Kidney (tissue), 14 donors: ENCODE results near the gene UPB1. TPM values are rescaled to one million over a fixed set of nuclear protein-coding genes. Genes with fewer than 3 reads are reported as not detected.
"Not testable (repeated sequence)": the region's sequence is repeated elsewhere in the genome, so short reads cannot be mapped to it uniquely, and the experiment has no call there.

Experiments
- DNase-seq, 5 donors: peaks; one replicate each; pipeline ENCODE4 v3.0.0-alpha.2; 2013 to 2020
- FAIRE-seq: peaks from 2 replicates; lab custom pipeline; 2012; peaks lifted over from hg19 to GRCh38; lab: Jason Lieb, UNC
- H3K27ac ChIP-seq, 2 donors: one replicate each; pipeline ENCODE4 v1.7.0; 2013; ENCODE audit warnings: low read depth in 2 of 2, low read length in 2 of 2, inconsistent platforms in 1 of 2
- H3K27me3 ChIP-seq: one replicate; pipeline ENCODE4 v1.7.1; 2013; ENCODE audit warnings: low read length, inconsistent platforms; ENCODE audit not compliant: control insufficient read depth, insufficient read depth
- H3K36me3 ChIP-seq, 3 donors: one replicate each; pipeline versions ENCODE4 v1.7.0 to v1.7.1; 2013; ENCODE audit warnings: low read length in 3 of 3, control low read depth in 1 of 3, inconsistent platforms in 1 of 3; ENCODE audit not compliant: insufficient read depth in 3 of 3, control insufficient read depth in 2 of 3
- H3K4me1 ChIP-seq, 3 donors: one replicate each; pipeline versions ENCODE4 v1.7.0 to v1.7.1; 2013; ENCODE audit warnings: low read length in 3 of 3, inconsistent platforms in 1 of 3, low read depth in 1 of 3; ENCODE audit not compliant: control insufficient read depth in 2 of 3, insufficient read depth in 2 of 3
- H3K4me3 ChIP-seq, 3 donors: one replicate each; pipeline versions ENCODE4 v1.7.0 to v1.8.1; 2013; ENCODE audit warnings: low read length in 3 of 3, control low read depth in 1 of 3, inconsistent platforms in 1 of 3
- H3K9ac ChIP-seq, 3 donors: one replicate each; pipeline versions ENCODE4 v1.7.0 to v1.7.1; 2013; ENCODE audit warnings: low read length in 3 of 3, control low read depth in 1 of 3, inconsistent platforms in 1 of 3
- H3K9me3 ChIP-seq, 3 donors: one replicate each; pipeline versions ENCODE4 v1.7.0 to v1.7.1; 2013; ENCODE audit warnings: low read length in 3 of 3, control low read depth in 1 of 3, inconsistent platforms in 1 of 3; ENCODE audit not compliant: control insufficient read depth in 2 of 3, insufficient read depth in 1 of 3
- CTCF ChIP-seq: IDR thresholded peaks from 3 replicates; pipeline ENCODE4 v1.5.1; 2012; ENCODE audit warnings: mild to moderate bottlenecking, moderate library complexity, borderline replicate concordance; ENCODE audit not compliant: insufficient read depth; ENCODE audit errors: extremely low read depth
- intact Hi-C: fragments of 100-400 bp; cut with DNase I; formaldehyde crosslinking; loops from one replicate; pipeline ENCODE4 v1.11.1; 2022
- polyA plus RNA-seq: library from polyadenylated mRNA; stranded (reverse); fragments of 350-450 nt; fragmentation: Illumina TruSeq; extraction: RNeasy Lipid Tissue Mini Kit (QIAGEN cat#74804); gene quantifications from one replicate; pipeline ENCODE4 v1.2.3, GENCODE V29; 2014; ENCODE audit warnings: low read depth, low replicate concordance; ENCODE audit not compliant: insufficient read depth
- total RNA-seq: library from RNA; stranded (reverse); fragmentation: NEBNext Ultra II Directional; extraction: Animal tissue kit (Norgen Biotek cat#: 25700); gene quantifications from one replicate; pipeline ENCODE4 v1.2.1, GENCODE V29; 2021
- donor health status: control.
- donor health status: control.
- donor health status: control.
- donor health status: control.
- donor health status: control.
- donor health status: DM: yes; HTN: yes; CAD: no.
- donor health status: Normal renal cell carcinoma (clear cell type).

Gene UPB1
- total and polyA plus RNA-seq, 2 donors from 2014 or later = 1.0 to 64.6 TPM

- peak overlapping the region in 1 of 2 donors; percentile 68 for H3K27ac ChIP-seq
- no peaks in the 10 kb centered on the region for H3K27me3 ChIP-seq
- intact Hi-C loops = no loop called here
- DNase-seq (no peak), FAIRE-seq (no peak)
- TF ChIP-seq CTCF = no peak
- peaks cover 0 to 49% (median 48%) of the 10 kb centered on the region in 3 donors for H3K4me1 ChIP-seq
- H3K4me3 ChIP-seq = no peak overlapping the region
- no peak overlapping the region for H3K9ac ChIP-seq
- H3K36me3 ChIP-seq = peaks cover 11 to 38% (median 23%) of the 10 kb centered on the region in 3 donors
- no peaks in the 10 kb centered on the region for H3K9me3 ChIP-seq
Observed at GRCh38 chr22:24548812-24549211, 53.7 kb downstream of the UPB1 start.

- H3K27ac ChIP-seq = peak overlapping the region; percentile 82 to 83
- intact Hi-C loops = no loop called here
- no peaks in the 10 kb centered on the region for H3K27me3 ChIP-seq
- peaks cover 11 to 30% (median 23%) of the 10 kb centered on the region in 3 donors for H3K36me3 ChIP-seq
- TF ChIP-seq CTCF = no peak
- peak in 1 of 5 donors; percentile 89 for DNase-seq
- FAIRE-seq = no peak
- peaks cover 0 to 48% (median 39%) of the 10 kb centered on the region in 3 donors for H3K4me1 ChIP-seq
- H3K4me3 ChIP-seq = peak overlapping the region in 1 of 3 donors; percentile 13
- no peaks in the 10 kb centered on the region for H3K9me3 ChIP-seq
- peak overlapping the region in 1 of 3 donors; percentile 53 for H3K9ac ChIP-seq
Observed at GRCh38 chr22:24550028-24550901, 55.1 kb downstream of the UPB1 start.

- Histone ChIP-seq H3K27ac (peak overlapping the region; percentile 82 to 83), H3K4me1 (peaks cover 0 to 47% (median 39%) of the 10 kb centered on the region in 3 donors), H3K27me3 (no peaks in the 10 kb centered on the region), H3K9ac (peak overlapping the region in 1 of 3 donors; percentile 53), H3K36me3 (peaks cover 11 to 30% (median 23%) of the 10 kb centered on the region in 3 donors), H3K9me3 (no peaks in the 10 kb centered on the region), H3K4me3 (peak overlapping the region in 1 of 3 donors; percentile 13)
- no peak for TF ChIP-seq CTCF
- intact Hi-C loops = no loop called here
- DNase-seq (no peak), FAIRE-seq (no peak)
Observed at GRCh38 chr22:24550902-24551435, 55.8 kb downstream of the UPB1 start.

GRCh38 chr22:24552503-24553286 lies 57.6 kb downstream of the UPB1 start:
- H3K27me3 ChIP-seq, FAIRE-seq, H3K9me3 ChIP-seq, intact Hi-C loops: not testable (repeated sequence)
- Histone ChIP-seq H3K4me3 (peak overlapping the region in 2 of 3 donors; percentile 65 to 84), H3K27ac (peak overlapping the region in 1 of 2 donors; percentile 3), H3K36me3 (peaks cover 8 to 20% (median 12%) of the 10 kb centered on the region in 3 donors), H3K9ac (peak overlapping the region in 1 of 3 donors; percentile 97), H3K4me1 (peaks cover 3 to 50% (median 44%) of the 10 kb centered on the region in 3 donors)
- DNase-seq = peak in 1 of 5 donors; percentile 17
